Vagina (tissue), 2 donors: ENCODE results near the gene CITED1.

Experiments used
- POLR2A ChIP-seq, 2 donors: fragments of 450-650 bp; IDR thresholded peaks; one replicate each; pipeline ENCODE4 v1.6.1; 2017; ENCODE audit warnings: antibody characterized with exemption in 2 of 2, mild to moderate bottlenecking in 2 of 2, moderate library complexity in 2 of 2
- POLR2AphosphoS5 ChIP-seq, 2 donors: sonication (generic); formaldehyde crosslinking; IDR thresholded peaks; one replicate each; pipeline ENCODE4 v1.9.0; 2017; ENCODE audit warnings: antibody characterized with exemption in 2 of 2, mild to moderate bottlenecking in 2 of 2, low read depth in 1 of 2; ENCODE audit not compliant: insufficient read depth in 1 of 2

DNA sequence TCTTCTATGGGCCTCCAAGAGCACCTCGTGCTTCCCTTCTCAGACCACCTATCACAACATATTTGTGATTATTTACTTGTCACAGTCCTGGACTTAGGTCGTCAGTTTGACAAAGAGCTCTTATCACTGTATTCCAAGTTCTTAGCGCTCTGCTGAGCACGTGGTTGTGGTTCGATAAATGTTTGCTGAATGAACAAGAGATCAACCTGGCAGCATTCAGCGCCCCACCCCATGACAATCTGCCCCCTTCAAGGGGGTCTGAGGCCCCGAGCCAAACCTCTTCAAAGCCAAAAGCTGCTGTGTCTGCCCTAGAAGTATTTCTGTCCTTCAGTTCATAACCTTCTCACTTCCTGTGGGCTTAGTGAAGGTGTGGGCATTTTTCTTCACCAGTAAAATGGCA is 43.6 kb downstream of the CITED1 start:
- TF ChIP-seq POLR2A (IDR thresholded peaks at IDR 0.05) (no peak), POLR2AphosphoS5 (IDR thresholded peaks at IDR 0.05; ENCODE audit: insufficient read depth in 1 of 2, low read depth in 1 of 2) (no peak)
